NCI-H69 (cell line): Measurements from ENCODE around the gene LUZP1.

ENCODE experiments used
- DNase-seq: peaks from one replicate; lab custom pipeline; 2025; lab: John Stamatoyannopoulos, UW

LUZP1 gene

DNA sequence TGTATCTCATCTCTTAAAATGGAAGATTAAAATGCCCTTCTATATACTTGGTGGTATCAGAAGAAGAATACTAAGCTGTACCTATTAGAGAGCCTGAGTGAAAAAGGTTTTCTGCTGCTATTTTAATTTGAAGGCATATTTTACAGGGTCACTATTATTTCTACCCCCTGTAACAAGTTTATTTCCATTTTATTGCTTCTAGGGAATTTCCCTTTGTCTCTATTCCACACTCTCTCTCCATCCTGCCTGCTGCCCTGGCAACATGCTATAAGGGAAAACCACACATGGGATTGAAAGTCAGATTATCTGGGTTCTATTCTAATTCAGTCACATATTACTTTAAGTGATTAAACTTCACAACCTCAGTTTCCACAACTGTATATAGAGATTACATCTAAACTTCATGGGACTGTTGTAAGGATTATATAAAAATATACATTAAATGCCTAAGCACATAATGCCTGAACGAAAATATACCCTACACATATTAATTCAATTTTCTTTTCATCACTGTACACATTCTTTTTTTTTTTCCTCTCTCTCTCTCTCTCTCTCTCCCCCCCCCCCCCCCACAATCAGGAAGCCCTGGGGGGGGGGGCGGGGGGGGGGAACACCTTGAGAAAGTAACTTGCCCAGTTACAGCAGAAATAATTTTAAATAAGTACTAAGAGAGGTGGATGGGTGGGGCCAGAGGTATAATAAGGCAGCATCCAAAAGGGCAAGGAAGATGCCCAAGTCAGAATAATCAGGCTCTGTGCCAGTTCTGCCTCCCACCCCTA, 51.5 kb downstream of the LUZP1 start:
- no peak for DNase-seq

DNA sequence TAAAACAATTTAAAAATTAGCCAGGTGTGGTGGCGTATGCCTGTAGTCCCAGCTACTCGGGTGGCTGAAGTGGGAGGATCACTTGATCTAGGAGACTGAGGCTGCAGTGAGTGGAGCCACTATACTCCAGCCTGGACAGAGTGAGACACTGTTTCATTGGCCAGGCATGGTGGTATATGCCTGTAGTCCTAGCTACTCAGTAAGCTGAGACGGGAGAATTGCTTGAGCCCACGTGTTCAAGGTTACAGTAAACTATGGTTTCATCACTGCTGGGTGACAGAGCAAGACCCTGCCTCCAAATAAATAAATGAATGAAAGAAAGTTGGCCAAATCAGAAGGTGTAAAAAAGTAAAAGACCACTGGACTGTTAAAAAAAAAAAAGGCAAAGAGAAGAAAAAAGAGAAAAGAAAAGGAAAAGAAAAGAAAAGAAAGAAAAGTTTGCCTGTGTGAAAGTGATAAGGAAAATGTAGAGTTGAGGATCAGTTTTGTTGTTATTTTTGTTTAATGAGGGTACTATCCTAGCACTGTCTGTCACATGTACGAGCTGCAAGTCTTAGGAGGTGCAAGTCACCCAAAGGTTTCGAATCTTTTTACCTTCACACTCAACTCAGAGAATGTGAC, 52.3 kb downstream of the LUZP1 start:
- DNase-seq = no peak

DNA sequence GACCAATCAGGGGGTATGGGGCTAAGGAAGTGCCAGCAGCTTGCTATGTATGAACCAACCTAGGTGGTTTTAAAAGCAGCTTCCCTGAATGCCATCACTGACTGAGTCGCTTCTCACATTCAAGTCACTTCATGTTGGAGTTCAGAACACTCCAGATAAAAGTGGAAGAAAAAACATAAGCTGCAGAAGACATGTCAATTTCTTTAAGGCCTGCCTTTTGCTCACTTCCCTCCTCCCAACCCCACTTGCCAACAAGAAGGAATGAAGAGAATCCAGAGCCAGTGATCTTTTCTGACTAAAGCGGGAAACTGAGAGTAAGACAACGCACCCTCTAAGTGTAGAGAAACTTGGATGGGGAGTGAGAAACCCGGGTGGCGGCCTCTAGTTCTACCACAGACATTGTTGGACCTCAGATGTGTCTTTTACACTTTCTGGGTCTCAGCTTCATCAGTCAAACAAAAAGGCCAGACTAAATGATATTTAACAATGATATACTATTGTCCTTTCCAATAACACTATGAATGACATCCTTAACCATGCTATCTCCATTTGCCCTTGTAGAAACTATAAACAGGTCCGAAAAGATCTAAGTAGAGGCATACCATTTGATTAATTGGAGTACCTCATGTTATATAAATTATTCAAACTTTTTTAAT, 54.1 kb downstream of the LUZP1 start:
- no peak for DNase-seq

DNA sequence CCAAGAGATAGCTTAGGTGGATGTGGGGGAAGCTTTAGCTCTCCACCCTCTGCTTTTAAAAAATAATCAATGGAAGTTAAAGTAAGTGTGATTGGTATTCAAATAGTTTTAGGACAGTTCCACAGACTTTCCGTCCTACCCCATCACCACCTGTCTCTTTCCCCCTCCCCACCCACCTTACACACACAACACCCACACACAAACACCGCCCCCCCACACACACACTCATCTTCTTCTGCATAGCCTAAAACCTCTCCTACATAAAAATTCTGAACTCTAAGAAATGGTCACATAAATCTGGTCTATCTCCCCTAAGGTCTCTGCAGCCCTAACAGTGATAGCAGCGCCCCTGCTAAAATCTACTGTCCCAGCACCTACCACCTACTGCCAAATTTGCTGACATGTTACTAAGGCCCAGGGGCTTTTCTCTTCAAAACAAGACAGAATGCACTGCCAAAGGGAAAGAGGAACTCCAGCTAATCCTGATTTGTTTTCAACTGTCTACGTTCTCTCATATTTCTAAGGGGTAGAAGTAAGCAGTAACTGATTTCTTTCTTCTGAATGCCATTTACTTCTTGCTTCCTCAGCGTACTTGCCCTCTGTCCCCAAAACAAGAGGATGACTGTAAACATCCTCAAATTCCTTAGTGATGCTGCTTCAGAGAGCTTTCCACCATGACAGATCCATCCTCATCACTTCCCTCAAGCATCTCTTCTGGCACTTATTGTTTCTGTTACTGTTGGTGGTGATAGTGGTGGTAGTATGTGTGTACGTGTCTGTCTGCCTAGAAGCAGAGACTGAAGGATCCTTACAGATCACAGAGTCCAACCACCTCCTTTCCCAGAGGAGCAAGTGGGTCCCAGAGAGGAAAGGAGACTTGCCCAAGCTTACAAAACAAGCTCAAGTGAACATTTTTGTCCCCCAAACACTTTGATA, 56.8 kb downstream of the LUZP1 start:
- DNase-seq = no peak

DNA sequence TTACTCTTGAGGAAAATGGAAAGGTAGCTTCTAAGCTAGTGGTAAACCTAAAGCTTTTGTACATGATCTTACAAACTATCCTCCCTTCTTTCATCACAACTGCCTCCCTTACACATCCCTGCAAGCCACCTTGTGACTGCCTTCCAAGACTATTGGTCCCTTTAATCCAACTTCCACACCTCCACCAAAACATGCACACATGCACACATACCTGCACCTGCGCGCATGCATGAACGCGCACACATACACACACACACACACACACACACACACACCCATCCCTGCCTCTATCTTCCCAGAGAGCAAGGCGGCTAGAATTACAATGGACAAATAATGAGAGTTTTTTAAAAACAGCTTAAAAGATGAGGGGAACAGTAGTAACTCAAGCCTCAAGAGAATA, 58.3 kb downstream of the LUZP1 start:
- DNase-seq = no peak

DNA sequence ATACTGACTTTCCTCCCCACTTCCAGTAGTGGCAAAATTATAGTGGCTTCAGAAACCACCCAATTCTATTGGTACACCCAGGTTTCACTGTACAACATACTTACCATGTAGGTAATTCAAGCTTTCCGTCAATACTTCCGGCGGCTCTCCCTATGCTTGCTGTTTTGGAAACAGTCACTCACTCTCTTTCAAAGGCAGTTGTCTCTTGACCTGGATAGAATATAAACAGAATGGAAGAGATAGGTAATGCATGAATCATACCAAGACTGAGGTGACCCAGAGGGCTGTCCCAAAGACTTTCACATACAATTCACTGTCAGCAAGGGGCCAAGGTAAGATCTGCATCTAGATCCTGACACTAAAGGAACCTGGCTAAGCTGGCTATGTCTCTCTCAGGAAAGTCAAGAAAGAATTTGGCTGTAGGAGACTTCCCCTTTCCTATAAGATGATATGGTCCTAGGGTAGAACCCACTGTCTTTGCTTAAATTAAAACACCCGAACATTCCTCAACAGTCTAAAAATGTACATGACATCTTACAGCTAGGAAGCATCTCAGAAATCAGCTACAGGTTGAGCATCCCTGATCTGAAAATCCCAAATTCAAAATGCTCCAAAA, 59.6 kb downstream of the LUZP1 start:
- DNase-seq = no peak

DNA sequence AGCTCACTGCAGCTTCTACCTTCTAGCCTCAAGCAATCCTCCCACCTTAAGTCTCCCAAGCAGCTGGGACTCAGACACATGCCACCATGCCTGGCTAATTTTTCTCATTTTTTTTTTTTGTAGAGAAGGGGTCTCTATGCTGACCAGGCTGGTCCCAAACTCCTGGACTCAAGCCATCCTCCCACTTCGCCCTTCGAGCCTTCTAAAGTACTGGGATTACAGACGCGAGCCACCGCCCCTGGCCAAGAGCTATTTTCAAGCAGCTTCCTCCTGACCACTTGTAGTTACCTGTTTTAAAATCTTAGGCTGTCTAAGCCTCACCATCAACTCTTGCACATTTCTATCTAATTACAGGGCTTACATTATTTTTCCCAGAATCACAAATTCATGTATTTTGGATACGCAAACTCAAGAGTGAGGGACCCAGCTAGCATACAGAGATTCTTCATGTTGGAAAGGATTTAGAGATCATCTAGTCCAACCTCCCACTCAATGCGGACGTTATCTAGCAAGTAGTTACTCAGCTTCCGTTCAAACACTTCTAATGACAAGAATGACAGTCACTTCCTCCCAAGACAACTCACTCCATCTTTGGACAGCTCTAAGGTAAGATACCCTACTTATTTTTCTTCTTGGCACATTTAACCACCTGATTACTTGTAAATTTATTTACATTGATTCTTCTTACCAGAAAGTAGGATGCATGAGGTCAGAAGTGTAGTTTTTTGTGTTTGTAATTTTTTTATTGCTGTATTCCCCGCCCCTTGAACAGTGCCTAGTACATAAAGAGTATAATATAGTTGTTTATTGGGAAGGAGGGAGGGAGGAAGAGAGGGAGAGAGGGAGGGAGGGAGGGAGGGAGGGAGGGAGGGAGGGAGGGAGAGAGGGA, 65.4 kb downstream of the LUZP1 start:
- no peak for DNase-seq

DNA sequence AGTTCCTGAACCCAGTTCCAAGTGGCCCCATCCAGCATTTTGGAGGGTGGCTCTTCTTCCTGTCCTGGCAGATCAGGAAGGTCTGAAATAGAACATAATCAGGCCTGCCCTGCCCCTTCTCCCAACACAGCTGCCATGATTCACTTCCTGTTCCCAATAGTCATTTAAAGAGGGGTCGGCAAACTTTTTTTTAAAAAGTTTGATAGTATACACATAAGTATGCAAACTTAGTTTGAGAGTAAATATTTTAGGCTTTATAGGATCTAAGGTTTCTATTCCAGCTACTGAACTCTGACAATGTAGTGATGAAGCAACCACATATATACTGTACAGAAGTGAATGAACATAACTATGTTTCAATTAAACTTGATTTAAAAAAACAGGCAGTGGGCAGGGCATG, 66.4 kb downstream of the LUZP1 start:
- no peak for DNase-seq

DNA sequence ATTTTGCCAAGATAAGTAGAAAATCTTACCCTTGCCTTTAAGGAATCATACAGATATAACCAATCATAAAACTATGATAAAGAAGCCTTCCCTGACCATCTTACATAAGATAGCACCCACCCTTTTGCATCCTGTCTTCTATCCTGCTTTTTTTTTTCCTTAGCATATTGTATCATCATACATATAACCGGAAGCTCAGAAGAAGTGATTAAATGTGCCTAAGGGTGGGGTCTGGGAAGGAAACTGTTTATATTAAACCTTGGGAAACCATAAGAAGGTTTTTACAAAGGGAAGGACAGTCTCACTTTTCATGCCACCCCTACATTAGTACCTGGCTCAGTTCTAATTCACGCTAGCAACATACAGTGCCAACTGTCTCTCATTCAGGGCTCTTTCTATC, 66.8 kb downstream of the LUZP1 start:
- DNase-seq = no peak

DNA sequence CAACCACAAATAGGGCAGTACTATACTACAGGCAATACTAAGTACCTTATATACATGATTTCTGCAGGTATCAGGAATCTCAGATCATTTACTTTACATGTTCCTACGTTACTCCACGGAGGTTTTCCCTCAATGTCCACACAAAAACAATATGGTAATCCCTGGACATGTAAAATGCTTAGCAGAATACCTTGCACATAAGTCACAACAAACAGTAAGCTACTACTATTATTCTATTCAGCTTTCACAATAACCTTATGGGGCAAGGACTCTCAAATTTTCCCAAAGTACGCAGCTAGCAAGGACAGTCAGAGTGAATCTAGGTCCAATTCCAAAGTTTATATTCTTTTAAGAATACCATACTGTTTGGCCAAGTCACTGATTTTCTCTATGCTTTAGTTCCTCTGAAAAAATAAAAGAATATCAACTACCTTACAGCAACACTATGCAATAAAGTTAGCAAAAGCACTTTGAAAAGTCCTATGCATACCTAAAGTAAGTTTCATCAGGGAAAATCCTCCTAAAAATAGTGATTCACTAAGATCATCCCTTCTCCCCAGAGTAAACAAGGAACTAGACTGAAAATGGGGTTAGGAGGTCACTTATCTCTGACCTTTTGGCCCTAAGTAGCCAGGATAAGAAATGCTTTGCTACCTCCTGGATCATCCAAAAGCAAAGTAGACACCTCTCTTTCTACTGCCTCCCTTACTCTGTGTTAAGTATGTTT, 67.4 kb downstream of the LUZP1 start:
- DNase-seq = no peak

DNA sequence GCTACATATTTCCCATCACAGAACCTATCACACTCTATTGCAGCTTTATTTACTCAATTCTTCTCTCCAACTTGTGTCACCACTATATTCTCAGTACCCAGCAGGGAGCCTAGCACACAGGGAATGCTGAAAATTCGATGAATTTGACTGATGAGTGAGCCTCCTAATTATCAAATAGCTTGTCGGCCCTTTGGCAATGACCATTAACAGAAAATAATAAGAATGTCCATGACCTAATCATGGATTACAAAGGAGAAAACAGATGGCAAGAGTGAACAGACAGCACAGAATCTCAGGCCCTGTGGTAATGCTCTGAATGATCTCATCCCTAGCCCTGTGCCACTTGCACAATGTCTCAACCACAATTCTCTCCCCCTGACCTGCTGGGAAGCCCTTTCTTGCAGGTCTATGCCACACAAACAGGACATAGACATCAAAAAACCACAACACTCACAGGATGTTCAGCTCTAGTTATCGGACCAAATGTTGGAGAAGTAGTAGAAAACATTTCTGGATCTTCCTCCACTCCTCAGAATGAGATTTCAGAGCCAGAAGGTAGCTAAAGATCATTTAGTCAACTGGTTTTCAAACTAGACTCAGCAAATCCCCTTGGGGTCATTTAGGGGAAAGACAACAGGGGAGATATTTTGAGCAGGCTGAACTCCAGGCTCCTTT, 68.4 kb downstream of the LUZP1 start:
- peak; percentile 61 for DNase-seq

DNA sequence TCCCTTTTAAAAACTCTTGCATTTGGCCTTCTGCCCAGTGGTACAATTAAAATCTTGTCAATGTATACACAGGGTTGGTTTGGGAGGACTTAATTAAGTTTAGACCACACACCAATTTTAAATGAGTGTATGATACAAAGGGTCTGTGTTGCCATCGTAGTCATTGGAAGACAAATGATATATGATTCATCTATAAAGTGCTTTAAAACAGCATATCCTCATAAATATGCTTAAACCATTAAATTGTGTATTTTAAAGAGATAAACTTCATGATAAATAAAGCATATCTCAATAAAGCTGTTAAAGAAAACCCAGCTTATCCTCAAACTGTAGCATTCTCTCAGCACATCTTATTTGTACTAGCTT, 69.5 kb downstream of the LUZP1 start:
- peak; percentile 57 for DNase-seq

DNA sequence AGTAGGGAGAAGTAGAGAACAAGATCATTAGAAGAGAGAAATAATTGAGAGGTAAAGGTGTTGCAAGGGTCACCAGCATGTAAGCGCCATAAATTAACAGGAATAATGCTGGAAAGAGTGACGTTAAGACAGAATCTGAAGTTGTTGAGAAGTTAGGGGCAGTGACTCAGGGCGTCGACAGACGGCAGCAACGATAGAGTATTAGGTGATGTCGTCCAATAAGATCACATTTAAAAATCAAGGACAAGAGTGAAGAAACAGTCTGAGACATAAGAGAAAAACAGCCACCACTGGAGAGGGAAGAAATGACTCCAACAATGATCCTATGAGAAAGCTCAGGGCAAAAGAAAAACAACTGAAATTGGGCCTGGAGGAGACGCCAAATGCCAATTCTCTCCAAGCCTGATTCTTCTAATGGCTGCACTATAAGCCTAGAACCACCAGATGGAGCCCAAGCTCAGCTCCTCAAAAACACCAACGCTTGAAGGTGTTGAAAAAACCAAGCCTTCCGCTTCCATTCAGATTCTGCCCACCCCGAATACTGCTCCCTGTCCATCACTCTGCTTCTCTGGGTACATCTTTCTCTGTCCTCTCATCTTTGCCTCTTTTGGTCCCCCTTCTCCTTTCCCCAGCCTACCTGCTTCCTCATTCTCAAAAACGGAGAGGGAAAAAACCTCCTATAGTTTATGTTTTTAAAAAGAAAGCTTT, 70.0 kb downstream of the LUZP1 start:
- peak; percentile 76 for DNase-seq

DNA sequence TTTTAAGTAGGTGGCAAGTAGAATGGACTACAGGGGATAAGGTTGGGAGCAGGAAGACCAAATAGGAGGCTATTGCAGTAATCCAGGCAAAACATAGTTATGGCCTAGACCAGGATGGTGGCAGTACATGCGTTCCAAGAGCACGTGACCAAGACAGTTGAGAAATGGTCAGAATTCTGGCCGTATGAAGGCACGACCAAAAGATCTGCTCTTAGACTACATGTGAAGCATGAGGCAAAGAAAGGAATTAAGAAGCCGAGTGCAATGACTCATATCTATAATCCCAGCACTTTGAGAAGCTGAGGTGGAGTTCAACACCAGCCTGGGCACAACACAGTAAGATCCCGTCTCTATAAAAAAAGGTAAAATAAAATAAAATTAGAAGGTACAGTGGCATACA, 71.3 kb downstream of the LUZP1 start:
- DNase-seq = no peak

DNA sequence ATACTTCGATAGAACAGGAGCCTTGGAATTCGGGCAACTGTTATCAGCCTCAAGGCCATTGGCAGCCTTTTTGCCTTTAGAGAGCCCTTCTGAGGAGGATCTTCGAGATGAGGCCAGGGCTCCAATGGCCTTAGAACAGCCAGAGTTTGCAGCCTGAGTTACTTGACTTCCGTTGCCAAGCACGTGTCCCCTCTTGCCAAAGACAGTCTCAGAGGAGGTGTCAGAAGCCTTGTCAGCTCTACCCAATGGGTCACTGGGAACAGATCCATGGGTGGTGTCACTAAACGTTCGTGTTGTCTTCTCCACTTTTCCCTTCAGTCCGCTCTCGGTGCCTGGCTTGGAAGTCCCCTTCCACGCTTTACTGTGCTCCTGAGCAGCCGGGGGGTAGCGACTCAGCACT, 76.2 kb downstream of the LUZP1 start:
- DNase-seq = no peak

DNA sequence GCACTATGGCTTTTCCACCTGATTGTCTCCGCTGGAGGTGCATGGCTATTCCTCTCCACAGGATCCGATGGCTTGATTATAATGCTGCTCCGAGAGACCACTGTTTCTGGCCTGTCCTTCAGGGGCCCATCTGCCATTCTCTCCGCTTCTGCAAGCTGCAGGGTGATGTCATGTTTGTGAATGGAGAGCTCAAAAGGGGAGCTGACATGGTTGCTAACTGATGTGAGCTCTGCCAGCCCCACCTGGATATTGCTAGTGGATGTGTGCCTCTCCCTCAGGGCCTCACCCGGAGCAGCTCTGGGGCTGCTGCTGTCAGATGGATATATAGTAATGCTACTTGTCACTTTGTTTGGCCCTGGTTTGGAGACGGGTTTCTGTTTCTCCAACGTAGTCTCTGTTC, 77.1 kb downstream of the LUZP1 start:
- DNase-seq = no peak

DNA sequence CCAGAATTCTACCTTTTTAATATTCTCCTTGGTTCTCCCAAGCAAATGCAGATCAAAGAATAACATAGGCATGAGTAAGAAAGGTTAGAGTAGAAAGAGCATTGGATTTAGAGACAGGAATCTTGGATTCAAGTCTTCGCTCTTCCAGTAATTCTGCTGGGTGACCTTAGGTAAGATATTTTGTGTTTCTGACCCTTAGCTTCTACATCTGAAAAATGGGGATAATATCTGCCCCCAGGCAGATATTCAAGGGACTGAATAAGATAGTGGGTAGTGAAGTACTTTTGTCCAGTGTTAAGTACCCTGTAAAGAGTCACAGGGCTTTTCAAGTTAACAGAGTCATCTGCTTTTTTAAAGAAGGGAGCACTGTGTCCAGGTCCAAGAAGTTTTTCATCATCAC, 78.6 kb downstream of the LUZP1 start:
- no peak for DNase-seq

DNA sequence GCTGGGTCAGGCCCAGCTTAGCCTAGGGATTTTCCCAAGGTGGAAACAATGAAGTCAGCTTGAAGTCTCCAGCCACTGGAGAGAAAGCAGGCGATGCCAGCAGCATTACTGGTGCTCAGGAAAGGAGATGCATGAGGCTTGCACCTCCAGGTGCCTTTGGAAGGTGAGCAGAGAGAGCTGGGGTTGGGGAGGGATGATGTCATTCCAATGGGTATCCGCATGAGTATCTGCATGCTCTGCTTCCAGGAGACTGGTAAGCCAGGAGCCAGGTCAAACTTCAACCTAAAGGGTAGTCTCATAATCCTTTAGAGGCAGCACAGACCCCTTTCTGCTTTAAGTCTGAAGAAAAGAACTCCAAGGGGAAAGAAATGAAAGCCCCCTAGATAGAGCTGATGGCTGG, 80.6 kb downstream of the LUZP1 start:
- no peak for DNase-seq

DNA sequence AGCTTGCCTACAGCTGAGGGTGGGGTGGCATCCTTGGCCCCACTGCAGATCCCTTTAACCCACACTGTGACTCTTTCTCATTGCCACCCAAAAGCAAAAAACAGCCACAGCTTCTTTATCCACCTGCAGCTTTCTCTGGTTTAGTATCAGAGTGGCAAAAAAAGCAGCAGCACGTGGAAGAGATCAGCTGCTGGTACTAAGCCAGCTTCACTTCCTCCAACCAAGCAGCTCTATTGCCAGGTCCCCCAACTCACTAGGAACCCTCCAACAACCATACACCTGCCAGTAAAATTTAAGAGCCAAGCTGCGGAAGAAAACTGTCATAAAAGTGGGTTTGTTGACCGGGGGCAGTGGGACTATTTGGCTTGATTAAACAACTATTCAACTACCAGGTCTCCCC, 83.0 kb downstream of the LUZP1 start:
- DNase-seq = no peak
